HFF-Myc (cell line): ENCODE data around the gene GPR12.
"Not testable (repeated sequence)": the region's sequence is repeated elsewhere in the genome, so short reads cannot be mapped to it uniquely, and the experiment has no call there.

Experiments
- DNase-seq: peaks from one replicate; pipeline ENCODE4 v3.0.0-alpha.2; 2011; ENCODE audit warnings: low read depth; ENCODE audit errors: extremely low read depth
- H3K4me3 ChIP-seq: replicated peaks from 2 replicates; pipeline ENCODE4 v1.5.1; 2011; ENCODE audit warnings: low read depth, mild to moderate bottlenecking, control low read depth, low read length
- TF ChIP-seq, protein P1 (sequence below): IDR thresholded peaks from 2 replicates; pipeline ENCODE4 v1.5.1; 2012; ENCODE audit warnings: mild to moderate bottlenecking, low read depth, low read length, control low read depth; ENCODE audit errors: missing control alignments

Gene GPR12

GRCh38 chr13:26726684-26727083, 33.9 kb downstream of the GPR12 start:
- TF ChIP-seq, protein P1, sequence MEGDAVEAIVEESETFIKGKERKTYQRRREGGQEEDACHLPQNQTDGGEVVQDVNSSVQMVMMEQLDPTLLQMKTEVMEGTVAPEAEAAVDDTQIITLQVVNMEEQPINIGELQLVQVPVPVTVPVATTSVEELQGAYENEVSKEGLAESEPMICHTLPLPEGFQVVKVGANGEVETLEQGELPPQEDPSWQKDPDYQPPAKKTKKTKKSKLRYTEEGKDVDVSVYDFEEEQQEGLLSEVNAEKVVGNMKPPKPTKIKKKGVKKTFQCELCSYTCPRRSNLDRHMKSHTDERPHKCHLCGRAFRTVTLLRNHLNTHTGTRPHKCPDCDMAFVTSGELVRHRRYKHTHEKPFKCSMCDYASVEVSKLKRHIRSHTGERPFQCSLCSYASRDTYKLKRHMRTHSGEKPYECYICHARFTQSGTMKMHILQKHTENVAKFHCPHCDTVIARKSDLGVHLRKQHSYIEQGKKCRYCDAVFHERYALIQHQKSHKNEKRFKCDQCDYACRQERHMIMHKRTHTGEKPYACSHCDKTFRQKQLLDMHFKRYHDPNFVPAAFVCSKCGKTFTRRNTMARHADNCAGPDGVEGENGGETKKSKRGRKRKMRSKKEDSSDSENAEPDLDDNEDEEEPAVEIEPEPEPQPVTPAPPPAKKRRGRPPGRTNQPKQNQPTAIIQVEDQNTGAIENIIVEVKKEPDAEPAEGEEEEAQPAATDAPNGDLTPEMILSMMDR = no peak
- DNase-seq = no peak
- H3K4me3 ChIP-seq = no peak overlapping the region

GRCh38 chr13:26723620-26724019, 37.0 kb downstream of the GPR12 start:
- not testable (repeated sequence) for H3K4me3 ChIP-seq, DNase-seq

DNA sequence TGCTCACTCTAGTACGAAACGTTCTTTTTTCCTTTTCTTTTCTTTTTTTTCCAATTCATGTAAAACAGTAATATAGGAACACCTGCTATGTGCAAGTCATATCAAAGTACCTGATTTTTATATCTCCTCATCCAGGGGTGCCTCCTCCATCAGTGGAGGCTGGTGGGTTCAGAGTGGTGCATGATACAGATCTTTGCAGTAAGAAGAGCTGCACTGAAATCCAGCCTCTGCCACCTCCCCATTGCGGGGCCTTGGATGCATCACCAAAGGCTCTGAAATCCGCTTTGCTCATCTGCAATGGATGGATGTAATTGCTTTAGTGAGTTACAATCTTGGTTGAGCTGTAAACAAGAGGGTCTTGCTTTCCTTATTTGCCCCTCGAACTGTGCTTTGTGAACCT, 38.3 kb downstream of the GPR12 start:
- TF ChIP-seq, protein P1 = no peak
- H3K4me3 ChIP-seq = no peak overlapping the region
- no peak for DNase-seq

DNA sequence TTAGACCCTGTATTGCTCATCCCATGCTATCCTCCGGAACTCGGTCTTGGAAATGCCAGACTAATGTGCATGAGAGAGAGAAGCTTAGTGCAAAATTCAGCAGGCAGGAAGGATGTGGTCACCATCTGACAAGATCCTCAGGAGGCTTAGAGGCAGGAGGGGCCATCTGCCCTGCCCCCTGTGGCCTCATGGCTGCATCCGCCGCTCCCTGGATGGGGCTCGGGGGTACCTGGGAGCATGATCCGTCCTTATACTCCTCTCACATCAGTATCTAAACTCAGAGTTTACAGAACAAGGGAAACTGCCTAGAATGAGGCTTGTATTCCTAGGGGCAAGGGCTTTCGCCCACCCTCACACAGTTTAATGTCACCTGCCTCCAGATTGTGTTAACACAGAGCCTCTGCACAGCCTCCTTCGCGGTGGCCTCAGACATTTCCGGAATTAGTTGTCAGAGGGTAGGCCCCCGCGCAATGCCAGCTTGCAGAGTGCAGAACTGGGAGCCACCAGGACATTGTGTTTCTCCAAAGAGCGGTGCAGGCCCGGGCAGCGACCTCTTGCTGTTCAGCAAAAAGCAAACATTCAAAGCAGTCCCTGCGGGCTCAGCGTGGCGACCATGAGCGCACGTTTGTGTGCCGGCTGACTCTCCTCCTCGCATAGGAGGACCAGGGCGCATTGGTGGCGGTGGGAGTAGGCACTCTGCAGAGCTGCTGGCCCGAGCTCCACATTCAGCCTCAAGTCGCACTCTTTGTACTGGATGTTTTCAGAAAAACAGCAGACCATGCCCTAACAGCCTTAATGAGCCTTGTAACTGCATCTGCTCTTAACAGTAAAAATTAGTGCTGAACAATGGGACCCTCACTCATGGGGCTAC, 39.1 kb downstream of the GPR12 start:
- TF ChIP-seq, protein P1 = no peak
- no peak for DNase-seq
- H3K4me3 ChIP-seq = no peak overlapping the region

DNA sequence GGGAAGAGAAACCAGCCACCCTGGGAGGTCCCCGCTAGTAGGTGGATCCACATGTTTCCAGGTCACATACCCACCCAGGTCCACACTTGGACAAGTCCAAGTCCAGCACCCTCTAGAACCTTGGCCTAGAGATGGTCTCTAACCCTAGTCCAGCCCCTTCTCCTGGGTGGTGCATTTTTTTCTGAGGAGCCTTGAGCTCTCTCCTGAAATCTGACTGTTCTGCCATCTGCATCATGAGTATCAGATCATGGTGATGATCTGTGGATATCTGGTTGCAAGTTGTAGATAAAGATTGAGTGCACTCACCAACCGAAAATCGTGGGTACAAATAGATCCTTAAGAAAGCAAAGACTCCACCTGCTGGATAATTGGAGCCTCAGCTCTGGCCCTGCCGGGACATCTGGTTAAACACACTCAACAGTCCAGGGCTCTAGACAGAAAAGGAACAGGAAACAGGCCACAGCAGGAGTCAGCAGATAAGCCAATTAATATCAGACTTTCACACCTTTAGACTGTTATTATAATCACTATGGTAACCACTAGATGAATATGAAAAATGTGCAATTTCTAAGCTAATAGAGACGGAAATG, 41.1 kb downstream of the GPR12 start:
- DNase-seq = peak; percentile 5

GRCh38 chr13:26718872-26719271, 41.7 kb downstream of the GPR12 start:
- TF ChIP-seq, protein P1 = no peak
- H3K4me3 ChIP-seq = no peak overlapping the region
- no peak for DNase-seq

More for the DNA sequence above, 41.1 kb downstream of the GPR12 start:
- no peak overlapping the region for H3K4me3 ChIP-seq
- TF ChIP-seq, protein P1 = peak; percentile 29

DNA sequence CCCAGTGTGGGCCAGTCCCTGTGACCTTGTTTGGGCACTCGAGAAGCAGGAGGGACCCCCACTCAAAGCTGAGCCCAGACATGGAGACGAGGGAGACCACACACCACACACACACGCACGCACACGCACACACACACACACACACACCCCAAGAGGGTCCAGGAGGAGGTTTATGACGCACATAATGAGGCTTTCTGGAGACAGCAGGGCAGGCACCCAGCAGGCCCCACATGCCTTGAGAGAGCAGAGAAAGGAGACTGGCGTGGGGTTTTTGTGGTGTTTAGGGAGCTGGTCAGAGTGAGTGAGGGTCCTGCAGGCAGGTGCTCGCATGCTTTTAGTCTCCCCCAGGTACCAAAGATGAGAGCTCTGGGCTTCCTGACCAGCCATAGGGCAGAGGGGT, 42.4 kb downstream of the GPR12 start:
- H3K4me3 ChIP-seq = no peak overlapping the region
- TF ChIP-seq, protein P1 = no peak
- no peak for DNase-seq
